Neural cell (in vitro differentiated cells): ENCODE data around the gene UBE3D.

Source experiments
- RAD21 ChIP-seq: fragments of 450-650 bp; conservative IDR thresholded peaks from 2 replicates; pipeline ENCODE4 v1.6.1; 2014; ENCODE audit warnings: antibody characterized with exemption, mild to moderate bottlenecking, moderate library complexity
- TF ChIP-seq, protein P1 (sequence below): fragments of 450-650 bp; IDR thresholded peaks from 2 replicates; pipeline ENCODE4 v1.5.1; 2014; ENCODE audit warnings: antibody characterized with exemption, mild to moderate bottlenecking, moderate library complexity; ENCODE audit not compliant: poor library complexity, severe bottlenecking

DNA sequence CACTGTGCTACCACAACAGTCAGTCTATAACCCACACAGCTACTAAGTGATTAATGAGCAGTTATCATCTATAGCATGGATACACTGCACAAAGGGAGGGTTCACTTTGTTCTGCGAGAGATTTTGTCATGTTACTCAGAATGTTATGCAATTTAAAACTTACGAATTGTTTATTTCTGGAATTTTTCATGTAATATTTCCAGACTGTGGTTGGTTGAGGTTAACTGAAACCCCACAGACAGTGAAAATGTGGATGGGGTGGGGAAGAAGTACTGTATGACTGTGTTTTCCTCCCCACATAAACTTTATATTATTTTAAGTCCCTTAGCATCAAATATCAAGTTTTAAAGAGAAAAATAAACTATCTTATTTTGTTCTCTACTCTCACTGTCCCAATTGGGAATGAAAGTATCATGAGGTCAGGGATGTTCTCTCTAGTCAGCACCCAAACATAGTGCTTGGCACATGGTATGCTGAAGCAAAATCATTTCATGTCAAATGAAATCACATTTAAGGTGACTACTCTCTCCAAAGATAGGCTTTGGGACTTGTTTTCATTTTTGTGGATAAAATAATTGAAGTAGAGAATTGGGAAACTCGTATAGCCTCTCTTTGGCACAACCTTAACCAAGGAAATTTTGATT lies 27.2 kb upstream of the UBE3D start:
- TF ChIP-seq, protein P1, sequence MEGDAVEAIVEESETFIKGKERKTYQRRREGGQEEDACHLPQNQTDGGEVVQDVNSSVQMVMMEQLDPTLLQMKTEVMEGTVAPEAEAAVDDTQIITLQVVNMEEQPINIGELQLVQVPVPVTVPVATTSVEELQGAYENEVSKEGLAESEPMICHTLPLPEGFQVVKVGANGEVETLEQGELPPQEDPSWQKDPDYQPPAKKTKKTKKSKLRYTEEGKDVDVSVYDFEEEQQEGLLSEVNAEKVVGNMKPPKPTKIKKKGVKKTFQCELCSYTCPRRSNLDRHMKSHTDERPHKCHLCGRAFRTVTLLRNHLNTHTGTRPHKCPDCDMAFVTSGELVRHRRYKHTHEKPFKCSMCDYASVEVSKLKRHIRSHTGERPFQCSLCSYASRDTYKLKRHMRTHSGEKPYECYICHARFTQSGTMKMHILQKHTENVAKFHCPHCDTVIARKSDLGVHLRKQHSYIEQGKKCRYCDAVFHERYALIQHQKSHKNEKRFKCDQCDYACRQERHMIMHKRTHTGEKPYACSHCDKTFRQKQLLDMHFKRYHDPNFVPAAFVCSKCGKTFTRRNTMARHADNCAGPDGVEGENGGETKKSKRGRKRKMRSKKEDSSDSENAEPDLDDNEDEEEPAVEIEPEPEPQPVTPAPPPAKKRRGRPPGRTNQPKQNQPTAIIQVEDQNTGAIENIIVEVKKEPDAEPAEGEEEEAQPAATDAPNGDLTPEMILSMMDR: no peak
- TF ChIP-seq RAD21: no peak
